WTC11 (cell line): ENCODE measurements around the gene GJA1. TPM values are rescaled to one million over a fixed set of nuclear protein-coding genes. Genes with fewer than 3 reads are reported as not detected.

Experiments
- ATAC-seq: fragments of 200-7000 bp; cut with Tn5 transposase; 2 replicates; pipeline ENCODE4 v1.10.0; 2021; ENCODE audit warnings: mild to moderate bottlenecking, moderate library complexity
- CTCF ChIA-PET: fragments of 300-600 bp; sonication (Branson Sonifier 250); formaldehyde crosslinking; loops from one replicate; lab custom pipeline; 2021; ENCODE audit warnings: antibody characterized with exemption; lab: Charles Lee
- POLR2A ChIA-PET: fragments of 350-600 bp; sonication (Branson Sonifier 250); formaldehyde crosslinking; loops from one replicate; lab custom pipeline; 2021; ENCODE audit warnings: antibody characterized with exemption; lab: Charles Lee
- DNase-seq: peaks from one replicate; pipeline ENCODE4 v3.0.0; 2021; ENCODE audit warnings: low spot score
- H3K27ac Mint-ChIP-seq: 2 replicates; pipeline ENCODE4 v1.8.0; 2021; ENCODE audit warnings: mixed read lengths
- H3K27me3 Mint-ChIP-seq: 2 replicates; pipeline ENCODE4 v1.8.0; 2021; ENCODE audit warnings: low read depth, mild to moderate bottlenecking, moderate library complexity, mixed read lengths
- H3K36me3 Mint-ChIP-seq: 2 replicates; pipeline ENCODE4 v1.8.0; 2021; ENCODE audit warnings: mixed read lengths
- H3K4me1 Mint-ChIP-seq: 2 replicates; pipeline ENCODE4 v1.8.0; 2022; ENCODE audit warnings: mixed read lengths
- H3K4me3 Mint-ChIP-seq: 2 replicates; pipeline ENCODE4 v1.8.0; 2021; ENCODE audit warnings: mild to moderate bottlenecking, moderate library complexity, mixed read lengths
- H3K9me3 Mint-ChIP-seq: 2 replicates; pipeline ENCODE4 v1.8.0; 2021; ENCODE audit warnings: mixed read lengths
- AFF4 ChIP-seq: sonication (generic); formaldehyde crosslinking; IDR thresholded peaks from 2 replicates; pipeline ENCODE4 v1.8.1; 2023; ENCODE audit warnings: mild to moderate bottlenecking, missing genetic modification reagents, borderline replicate concordance
- ATF6 ChIP-seq: sonication (generic); formaldehyde crosslinking; IDR thresholded peaks from 2 replicates; pipeline ENCODE4 v1.8.1; 2023; ENCODE audit warnings: mild to moderate bottlenecking, missing genetic modification reagents
- EMX1 ChIP-seq: fragments of 250-450 bp; sonication (Bioruptor Pico); IDR thresholded peaks from 2 replicates; pipeline ENCODE4 v1.8.0; 2021; ENCODE audit warnings: mild to moderate bottlenecking
- FOXP1 ChIP-seq: sonication (generic); formaldehyde crosslinking; IDR thresholded peaks from 2 replicates; pipeline ENCODE4 v1.8.0; 2022; ENCODE audit warnings: missing genetic modification reagents, mild to moderate bottlenecking, moderate library complexity, borderline replicate concordance
- IRF1 ChIP-seq: sonication (generic); formaldehyde crosslinking; IDR thresholded peaks from 2 replicates; pipeline ENCODE4 v1.8.0; 2023; ENCODE audit warnings: missing genetic modification reagents
- JAZF1 ChIP-seq: fragments of 250-450 bp; sonication (Bioruptor Pico); IDR thresholded peaks from 2 replicates; pipeline ENCODE4 v1.9.0; 2021; ENCODE audit warnings: moderate library complexity, mild to moderate bottlenecking, inconsistent platforms
- JUN ChIP-seq: sonication (generic); formaldehyde crosslinking; IDR thresholded peaks from 2 replicates; pipeline ENCODE4 v1.8.0; 2023; ENCODE audit warnings: mild to moderate bottlenecking, missing genetic modification reagents
- KAT7 ChIP-seq: sonication (generic); formaldehyde crosslinking; IDR thresholded peaks from 2 replicates; pipeline ENCODE4 v1.8.1; 2023; ENCODE audit warnings: missing genetic modification reagents, mild to moderate bottlenecking, borderline replicate concordance
- MAX ChIP-seq: sonication (generic); formaldehyde crosslinking; IDR thresholded peaks from 2 replicates; pipeline ENCODE4 v1.8.0; 2022; ENCODE audit warnings: mild to moderate bottlenecking, missing genetic modification reagents
- MYBL2 ChIP-seq: sonication (generic); formaldehyde crosslinking; IDR thresholded peaks from 2 replicates; pipeline ENCODE4 v1.8.1; 2023; ENCODE audit warnings: mild to moderate bottlenecking, moderate library complexity, missing genetic modification reagents
- NR3C1 ChIP-seq: sonication (generic); formaldehyde crosslinking; conservative IDR thresholded peaks from 2 replicates; pipeline ENCODE4 v1.8.1; 2023; ENCODE audit warnings: low read depth, mild to moderate bottlenecking, missing genetic modification reagents
- TCF7 ChIP-seq: sonication (generic); formaldehyde crosslinking; IDR thresholded peaks from 2 replicates; pipeline ENCODE4 v1.8.0; 2022; ENCODE audit warnings: mild to moderate bottlenecking, low read depth, missing genetic modification reagents, moderate library complexity
- TEAD1 ChIP-seq: sonication (generic); formaldehyde crosslinking; IDR thresholded peaks from 2 replicates; pipeline ENCODE4 v1.8.0; 2022; ENCODE audit warnings: mild to moderate bottlenecking, missing genetic modification reagents
- ZNF263 ChIP-seq: sonication (generic); formaldehyde crosslinking; IDR thresholded peaks from 2 replicates; pipeline ENCODE4 v1.8.1; 2022; ENCODE audit warnings: low read depth, mild to moderate bottlenecking, moderate library complexity, missing genetic modification reagents
- ZNF281 ChIP-seq: sonication (generic); formaldehyde crosslinking; IDR thresholded peaks from 2 replicates; pipeline ENCODE4 v1.8.0; 2023; ENCODE audit warnings: mild to moderate bottlenecking, missing genetic modification reagents
- ZNF425 ChIP-seq: fragments of 250-450 bp; sonication (Bioruptor Pico); conservative IDR thresholded peaks from 2 replicates; pipeline ENCODE4 v1.9.0; 2021; ENCODE audit warnings: mild to moderate bottlenecking
- ZSCAN18 ChIP-seq: fragments of 250-450 bp; sonication (Bioruptor Pico); IDR thresholded peaks from 2 replicates; pipeline ENCODE4 v2.1.2; 2022; ENCODE audit warnings: mild to moderate bottlenecking, moderate library complexity
- total RNA-seq: library from RNA; stranded (reverse); gene quantifications from 3 replicates; pipeline ENCODE4 v1.2.3, GENCODE V29; 2021

GJA1 gene
- total RNA-seq, 1 experiment from 2014 or later: 546 TPM

- Mint-ChIP-seq H3K9me3 (0 out of 2 replicates have a peak, but pooled peaks cover 3% of the 10 kb centered on the region), H3K27me3 (no peaks in the 10 kb centered on the region), H3K4me1 (peaks cover 20% of the 10 kb centered on the region), H3K36me3 (peaks cover 19% of the 10 kb centered on the region), H3K4me3 (no peak overlapping the region), H3K27ac (no peak overlapping the region)
- no peak for TF ChIP-seq MAX (CRISPR knock-in tag)
- ChIA-PET POLR2A (no interaction called here), CTCF (interaction anchor here (1.4 kb wide), 1 partner anchor 396 kb away, joined by 3 read pairs; no protein-coding TSS in a partner anchor)
- DNase-seq: no peak
- no peak for ATAC-seq
Observed at GRCh38 chr6:121453191-121453590, 17.7 kb downstream of the GJA1 start.

GRCh38 chr6:121460170-121460569 lies 24.7 kb downstream of the GJA1 start:
- H3K4me1 Mint-ChIP-seq: peaks cover 10% of the 10 kb centered on the region
- no peaks in the 10 kb centered on the region for H3K27me3 Mint-ChIP-seq
- no peak for DNase-seq
- CTCF ChIA-PET: no interaction called here
- POLR2A ChIA-PET: no interaction called here
- H3K36me3 Mint-ChIP-seq: no peaks in the 10 kb centered on the region
- no peak overlapping the region for H3K4me3 Mint-ChIP-seq
- 0 out of 2 replicates have a peak, but pooled peaks cover 6% of the 10 kb centered on the region for H3K9me3 Mint-ChIP-seq
- ATAC-seq: no peak
- H3K27ac Mint-ChIP-seq: no peak overlapping the region
- no peak for TF ChIP-seq JUN
- no peak for TF ChIP-seq IRF1
- TF ChIP-seq KAT7 (CRISPR knock-in tag): no peak
- TF ChIP-seq EMX1 (CRISPR knock-in tag): no peak
- TF ChIP-seq ZNF263 (CRISPR knock-in tag): no peak
- no peak for TF ChIP-seq ZSCAN18 (CRISPR knock-in tag)
- no peak for TF ChIP-seq JAZF1
- no peak for TF ChIP-seq TEAD1 (CRISPR knock-in tag)
- no peak for TF ChIP-seq ZNF425 (CRISPR knock-in tag)
- TF ChIP-seq NR3C1: no peak
- no peak for TF ChIP-seq ATF6 (CRISPR knock-in tag)
- no peak for TF ChIP-seq ZNF281 (CRISPR knock-in tag)
- TF ChIP-seq TCF7 (CRISPR knock-in tag): no peak
- no peak for TF ChIP-seq AFF4 (CRISPR knock-in tag)
- no peak for TF ChIP-seq FOXP1 (CRISPR knock-in tag)
- TF ChIP-seq MYBL2 (CRISPR knock-in tag): no peak
